COLO668 (cell line): Measurements from ENCODE around the gene GP9.
"Not testable (repeated sequence)": the region's sequence is repeated elsewhere in the genome, so short reads cannot be mapped to it uniquely, and the experiment has no call there.

Experiments used
- DNase-seq: peaks from one replicate; lab custom pipeline; 2025; ENCODE audit not compliant: unreplicated experiment; lab: John Stamatoyannopoulos, UW

The GP9 gene

GRCh38 chr3:129069313-129070085 is 8.9 kb downstream of the GP9 start:
- DNase-seq = not testable (repeated sequence)

- no peak for DNase-seq
Observed at GRCh38 chr3:129070086-129070885, 9.7 kb downstream of the GP9 start.

- DNase-seq = no peak
Observed at GRCh38 chr3:129077222-129077621, 16.6 kb downstream of the GP9 start.

- no peak for DNase-seq
Observed at GRCh38 chr3:129078510-129078909, 17.9 kb downstream of the GP9 start.

GRCh38 chr3:129081503-129081902 is 20.9 kb downstream of the GP9 start:
- no peak for DNase-seq

- DNase-seq = no peak
Observed at GRCh38 chr3:129082026-129082425, 21.4 kb downstream of the GP9 start.

- no peak for DNase-seq
Observed at GRCh38 chr3:129084501-129084900, 23.9 kb downstream of the GP9 start.

- DNase-seq = no peak
Observed at GRCh38 chr3:129085165-129085715, 24.7 kb downstream of the GP9 start.

GRCh38 chr3:129085818-129086217 is 25.2 kb downstream of the GP9 start:
- DNase-seq = no peak

- no peak for DNase-seq
Observed at GRCh38 chr3:129087138-129087702, 26.6 kb downstream of the GP9 start.

- DNase-seq = not testable (repeated sequence)
Observed at GRCh38 chr3:129087904-129088303, 27.3 kb downstream of the GP9 start.

- not testable (repeated sequence) for DNase-seq
Observed at GRCh38 chr3:129088312-129088711, 27.7 kb downstream of the GP9 start.

GRCh38 chr3:129095285-129095684 is 34.7 kb downstream of the GP9 start:
- no peak for DNase-seq

GRCh38 chr3:129100274-129100673 is 39.7 kb downstream of the GP9 start:
- no peak for DNase-seq

- no peak for DNase-seq
Observed at GRCh38 chr3:129101370-129102138, 41.0 kb downstream of the GP9 start.

- no peak for DNase-seq
Observed at GRCh38 chr3:129103296-129103695, 42.7 kb downstream of the GP9 start.

GRCh38 chr3:129104051-129104450 is 43.5 kb downstream of the GP9 start:
- DNase-seq = no peak

- DNase-seq = no peak
Observed at GRCh38 chr3:129104498-129105079, 44.0 kb downstream of the GP9 start.

GRCh38 chr3:129105862-129106261 is 45.3 kb downstream of the GP9 start:
- DNase-seq = no peak

- DNase-seq = peak; percentile 6
Observed at GRCh38 chr3:129106320-129106719, 45.7 kb downstream of the GP9 start.
